ENCODE results near the gene ZDHHC1. TPM values are rescaled to one million over a fixed set of nuclear protein-coding genes. Genes with fewer than 3 reads are reported as not detected.

The ZDHHC1 gene
- total and polyA plus RNA-seq, 2 of the 13 experiments (the other 11 are each of a cell fraction or from before 2014, with no cell fraction given), result 0.51 to 1.1 TPM

DNA sequence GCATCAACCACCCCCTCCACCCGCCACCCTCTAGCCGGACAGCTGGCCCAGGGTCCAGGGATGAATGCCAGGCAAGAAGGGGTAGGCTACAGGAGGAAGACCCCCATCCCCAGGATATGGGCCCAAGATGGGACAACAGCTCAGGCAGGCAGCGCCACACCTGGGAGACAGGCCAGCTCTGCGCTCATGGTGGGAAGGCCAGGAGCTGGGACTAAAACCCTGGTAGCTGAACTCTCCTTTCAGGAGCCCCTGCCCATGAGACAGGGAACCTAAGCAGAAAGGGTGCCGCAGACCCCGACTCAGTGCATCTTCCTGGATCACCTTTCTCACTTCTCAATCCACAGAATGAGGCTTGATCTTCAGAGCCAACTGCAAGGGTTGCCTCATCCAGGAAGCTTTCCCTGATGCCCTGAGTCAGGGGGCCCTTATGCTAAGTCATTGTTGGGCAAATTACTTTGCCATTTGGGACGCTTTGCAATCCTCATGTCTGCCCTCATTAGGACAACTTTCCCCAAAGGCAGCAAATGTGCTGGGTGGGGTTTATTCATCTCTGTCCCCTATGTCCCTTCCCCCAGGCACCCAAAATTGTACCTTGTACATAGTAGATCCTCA is 9.0 kb downstream of the ZDHHC1 start:
- CTCF ChIA-PET (ENCODE audit: low intra/inter-chr PET ratio, low total read pairs), result interaction anchor here (1.5 kb wide), 2 partner anchors 58 to 128 kb away, joined by 4 read pairs; partner anchors contain the start of gene PLEKHG4
- H3K4me3 ChIP-seq (replicated peaks in 1 of 3; ENCODE audit: insufficient read depth in 1 of 3, low read depth in 2 of 3, low read length in 3 of 3), result no peak overlapping the region
- peaks cover 0 to 14% of the 10 kb centered on the region in 2 experiments; a peak in 3 of 5 replicates for H3K27me3 ChIP-seq (ENCODE audit: control insufficient read depth in 1 of 2, insufficient read depth in 2 of 2, low read length in 2 of 2)
- no peak overlapping the region for H3K4me2 ChIP-seq (ENCODE audit: low read depth, low read length)
- no peak overlapping the region for H2AFZ ChIP-seq (ENCODE audit: low read length)
- no TSS peak for BruUV-seq (replicated peaks)
- no peak for FAIRE-seq
- in situ Hi-C loops (cut with HindIII; ENCODE audit: extremely low pct_ligation_motif_present, low pct_unique_long_range_greater_than_20kb) (no loop called here), intact Hi-C loops (cut with micrococcal nuclease; ENCODE audit: unreplicated experiment) (loop anchor here (2.0 kb wide), 1 partner anchor 58 kb away; no protein-coding TSS in a partner anchor)
- H3K79me2 ChIP-seq (ENCODE audit: insufficient read depth, low read length), result no peaks in the 10 kb centered on the region
- TF ChIP-seq SOX6 (IDR thresholded peaks at IDR 0.05) (no peak), SOX6 (CRISPR knock-in tag; IDR thresholded peaks at IDR 0.05) (no peak), MYC (CRISPR knock-in tag; IDR thresholded peaks at IDR 0.05; ENCODE audit: borderline replicate concordance) (no peak), HES4 (CRISPR knock-in tag; IDR thresholded peaks at IDR 0.05; ENCODE audit: borderline replicate concordance) (no peak), TBP (CRISPR knock-in tag; IDR thresholded peaks at IDR 0.05) (no peak), ZNF768 (CRISPR knock-in tag; IDR thresholded peaks at IDR 0.05) (no peak), RXRB (CRISPR knock-in tag; IDR thresholded peaks at IDR 0.05; ENCODE audit: borderline replicate concordance) (no peak), ZNF775 (CRISPR knock-in tag; IDR thresholded peaks at IDR 0.05; ENCODE audit: borderline replicate concordance) (no peak), SSRP1 (CRISPR knock-in tag; IDR thresholded peaks at IDR 0.05) (no peak), MEIS2 (CRISPR knock-in tag; IDR thresholded peaks at IDR 0.05) (no peak), ZNF24 (IDR thresholded peaks at IDR 0.05) (no peak), SMAD9 (CRISPR knock-in tag; IDR thresholded peaks at IDR 0.05) (no peak), PHB2 (IDR thresholded peaks at IDR 0.05; ENCODE audit: partially characterized antibody) (no peak), HIVEP1 (CRISPR knock-in tag; IDR thresholded peaks at IDR 0.05) (no peak), GATAD1 (CRISPR knock-in tag; IDR thresholded peaks at IDR 0.05) (no peak), KAT2B (IDR thresholded peaks at IDR 0.05; ENCODE audit: borderline replicate concordance, low read depth, low read length) (no peak)
- TF ChIP-seq, protein P1, sequence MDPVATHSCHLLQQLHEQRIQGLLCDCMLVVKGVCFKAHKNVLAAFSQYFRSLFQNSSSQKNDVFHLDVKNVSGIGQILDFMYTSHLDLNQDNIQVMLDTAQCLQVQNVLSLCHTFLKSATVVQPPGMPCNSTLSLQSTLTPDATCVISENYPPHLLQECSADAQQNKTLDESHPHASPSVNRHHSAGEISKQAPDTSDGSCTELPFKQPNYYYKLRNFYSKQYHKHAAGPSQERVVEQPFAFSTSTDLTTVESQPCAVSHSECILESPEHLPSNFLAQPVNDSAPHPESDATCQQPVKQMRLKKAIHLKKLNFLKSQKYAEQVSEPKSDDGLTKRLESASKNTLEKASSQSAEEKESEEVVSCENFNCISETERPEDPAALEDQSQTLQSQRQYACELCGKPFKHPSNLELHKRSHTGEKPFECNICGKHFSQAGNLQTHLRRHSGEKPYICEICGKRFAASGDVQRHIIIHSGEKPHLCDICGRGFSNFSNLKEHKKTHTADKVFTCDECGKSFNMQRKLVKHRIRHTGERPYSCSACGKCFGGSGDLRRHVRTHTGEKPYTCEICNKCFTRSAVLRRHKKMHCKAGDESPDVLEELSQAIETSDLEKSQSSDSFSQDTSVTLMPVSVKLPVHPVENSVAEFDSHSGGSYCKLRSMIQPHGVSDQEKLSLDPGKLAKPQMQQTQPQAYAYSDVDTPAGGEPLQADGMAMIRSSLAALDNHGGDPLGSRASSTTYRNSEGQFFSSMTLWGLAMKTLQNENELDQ (CRISPR knock-in tag; IDR thresholded peaks at IDR 0.05; ENCODE audit: borderline replicate concordance), result no peak
- TF ChIP-seq, protein P2, sequence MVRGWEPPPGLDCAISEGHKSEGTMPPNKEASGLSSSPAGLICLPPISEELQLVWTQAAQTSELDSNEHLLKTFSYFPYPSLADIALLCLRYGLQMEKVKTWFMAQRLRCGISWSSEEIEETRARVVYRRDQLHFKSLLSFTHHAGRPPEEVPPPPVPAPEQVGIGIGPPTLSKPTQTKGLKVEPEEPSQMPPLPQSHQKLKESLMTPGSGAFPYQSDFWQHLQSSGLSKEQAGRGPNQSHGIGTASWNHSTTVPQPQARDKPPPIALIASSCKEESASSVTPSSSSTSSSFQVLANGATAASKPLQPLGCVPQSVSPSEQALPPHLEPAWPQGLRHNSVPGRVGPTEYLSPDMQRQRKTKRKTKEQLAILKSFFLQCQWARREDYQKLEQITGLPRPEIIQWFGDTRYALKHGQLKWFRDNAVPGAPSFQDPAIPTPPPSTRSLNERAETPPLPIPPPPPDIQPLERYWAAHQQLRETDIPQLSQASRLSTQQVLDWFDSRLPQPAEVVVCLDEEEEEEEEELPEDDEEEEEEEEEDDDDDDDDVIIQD (CRISPR knock-in tag; IDR thresholded peaks at IDR 0.05; ENCODE audit: low read depth), result no peak
- WGBS (ENCODE audit: low lambda C conversion rate), result 75% methylated on average over 3 of the region's 7 CpGs
- H4K20me1 ChIP-seq (ENCODE audit: insufficient read depth, low read length), result no peaks in the 10 kb centered on the region
- H3K4me1 ChIP-seq (ENCODE audit: insufficient read depth, low read length), result peaks cover 28% of the 10 kb centered on the region
- no peak overlapping the region for H3K27ac ChIP-seq (ENCODE audit: extremely low read length, insufficient read depth, low read length)
- H3K9ac ChIP-seq (ENCODE audit: insufficient read depth, low read depth, low read length), result no peak overlapping the region
- no peak for DNase-seq (ENCODE audit: low spot score)
- no peaks in the 10 kb centered on the region for H3K9me3 ChIP-seq (ENCODE audit: low read length)
- H3K36me3 ChIP-seq (replicated peaks in 1 of 2; ENCODE audit: control insufficient read depth in 1 of 2, insufficient read depth in 2 of 2, low read length in 2 of 2), result no peaks in the 10 kb centered on the region
- ATAC-seq, result no peak
- POLR2A ChIA-PET, result no interaction called here

Measured in HepG2 (cell line).